T-helper 2 cell treated with Interferon-gamma antibody and Interleukin-4, amounts not matched to agents 100 ng/mL and 5 ng/mL, for 36 hours (primary cell): ENCODE results near the gene TBC1D13. TPM values are rescaled to one million over a fixed set of nuclear protein-coding genes. Genes with fewer than 3 reads are reported as not detected.
"Not testable (repeated sequence)": the region's sequence is repeated elsewhere in the genome, so short reads cannot be mapped to it uniquely, and the experiment has no call there.

Experiments
- intact Hi-C: fragments of 100-400 bp; cut with micrococcal nuclease; formaldehyde crosslinking; loops from one replicate; pipeline ENCODE4 v1.15.1; 2023
- total RNA-seq: library from RNA; stranded (reverse); gene quantifications from 2 replicates; pipeline ENCODE4 v1.2.3, GENCODE V29; 2022

TBC1D13 gene
- total RNA-seq: 21.1 and 22.2 TPM in 2 replicates

- intact Hi-C loops: loop anchor here (1.0 to 5.0 kb wide), 2 partner anchors 16 to 465 kb away; partner anchors contain the start of genes COQ4, TRUB2 and ZER1
These were observed at the start of gene TBC1D13 for GRCh38 chr9:128786681-128787601. TSS of gene TBC1D13 (plus strand) at chr9:128787253. CDS start at chr9:128787354, 101 bp downstream.

DNA sequence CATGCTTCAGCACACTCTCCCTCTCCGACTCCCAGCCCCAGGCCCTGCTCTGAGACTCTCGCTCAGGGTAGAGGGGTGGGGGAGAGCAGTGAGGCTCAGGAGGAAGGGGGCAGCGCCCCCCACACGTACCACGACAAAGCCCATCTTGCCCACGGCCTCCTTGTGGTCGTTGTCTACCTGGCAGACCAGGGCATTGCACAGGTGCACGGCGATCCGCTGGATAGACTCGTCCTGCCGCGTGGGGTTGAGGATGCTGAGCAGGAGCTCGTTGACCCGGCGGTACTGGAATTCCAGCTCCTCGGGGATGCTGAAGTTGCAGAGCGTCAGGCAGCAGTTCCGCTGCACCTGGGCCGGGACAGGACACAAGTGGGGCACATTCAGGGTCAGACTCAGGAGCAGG, 44.7 kb upstream of the TBC1D13 start:
- intact Hi-C loops: no loop called here

DNA sequence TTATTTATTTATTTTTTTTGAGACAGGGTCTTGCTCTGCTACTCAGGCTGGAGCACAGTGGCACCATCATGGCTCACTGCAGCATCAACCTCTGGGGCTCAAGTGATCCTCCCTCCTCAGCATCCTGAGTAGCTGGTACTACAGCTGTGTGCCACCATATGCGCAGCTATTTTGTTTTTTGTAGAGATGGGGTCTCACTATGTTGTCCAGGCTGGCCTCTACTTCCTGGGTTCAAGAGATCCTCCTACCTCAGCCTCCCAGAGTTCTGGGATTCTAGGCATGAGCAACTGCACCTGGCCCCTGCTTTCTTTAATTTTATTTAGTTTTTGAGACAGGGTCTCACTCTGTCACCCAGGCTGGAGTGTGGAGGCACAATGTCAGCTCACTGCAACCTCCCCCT, 43.6 kb upstream of the TBC1D13 start:
- intact Hi-C loops: no loop called here

DNA sequence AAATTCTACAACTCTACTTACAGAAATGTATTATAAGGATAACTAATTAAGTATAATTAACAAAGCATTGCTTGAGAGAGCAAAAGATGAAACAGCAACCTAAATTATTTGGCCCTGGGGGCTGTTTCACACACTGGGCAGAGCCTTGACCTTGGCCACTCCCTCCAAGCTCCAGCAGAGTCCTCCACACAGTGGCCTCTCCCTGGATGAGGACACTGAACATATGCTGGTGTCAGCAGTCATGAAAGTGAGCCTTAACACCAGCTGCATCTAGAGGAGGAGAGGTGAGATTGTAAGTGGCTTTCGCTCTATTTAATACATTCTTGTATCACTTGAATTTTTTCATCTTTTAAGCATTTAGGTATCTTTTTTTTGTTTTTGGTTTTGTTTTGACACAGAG, 39.8 kb upstream of the TBC1D13 start:
- intact Hi-C loops: no loop called here

DNA sequence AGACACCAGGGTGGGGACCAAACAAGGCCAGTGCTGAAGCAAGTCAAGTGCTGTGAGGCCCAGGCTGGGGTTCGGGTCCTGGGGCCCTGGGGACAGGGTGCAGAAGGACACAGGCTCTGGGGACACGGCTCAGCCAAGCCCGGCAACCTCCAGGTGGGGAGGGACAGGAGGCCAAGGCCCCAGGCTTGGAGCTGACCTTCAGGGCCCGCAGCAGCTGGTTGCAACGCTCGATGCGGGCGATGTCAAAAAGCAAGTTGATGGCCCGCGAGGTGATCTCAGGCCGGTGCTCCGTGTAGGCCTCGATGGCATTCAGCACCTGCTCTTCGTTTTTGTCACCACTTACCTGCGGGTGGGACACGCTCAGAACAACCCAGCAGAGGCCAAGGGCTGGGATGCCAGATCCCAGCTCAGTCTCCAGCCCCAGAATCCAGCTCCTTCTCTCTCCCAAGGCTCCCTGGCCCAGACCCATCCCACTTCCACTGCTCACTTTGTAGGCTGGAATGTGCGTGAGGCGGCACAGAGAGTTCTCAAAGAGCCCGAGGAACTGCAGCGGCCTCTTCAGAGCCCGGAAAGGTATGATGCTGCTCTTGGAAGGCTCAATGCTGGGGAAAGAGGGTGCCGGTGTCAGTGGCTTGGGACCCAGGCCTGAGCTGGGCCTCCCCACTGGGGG, 36.0 kb upstream of the TBC1D13 start:
- intact Hi-C loops: no loop called here

DNA sequence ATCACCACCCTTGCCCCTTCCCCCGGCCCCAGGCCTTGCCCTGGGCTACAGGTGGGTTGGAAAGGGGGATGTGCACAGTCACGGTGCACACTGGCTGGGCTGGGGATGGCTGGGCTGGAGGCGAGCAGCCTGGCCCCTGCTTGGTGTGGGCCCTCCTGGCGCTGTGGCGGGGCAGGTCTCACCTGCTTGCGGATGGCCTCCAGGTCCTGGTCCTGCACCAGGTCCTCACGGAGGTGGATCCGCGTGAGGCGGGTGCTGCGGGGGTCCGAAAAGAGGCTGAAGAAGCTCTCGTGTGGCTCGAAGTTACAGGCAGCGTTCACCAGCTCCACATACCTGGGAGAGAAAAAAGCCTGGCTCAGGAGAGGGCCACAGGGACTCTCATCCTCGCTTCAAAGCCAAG, 33.4 kb upstream of the TBC1D13 start:
- intact Hi-C loops: no loop called here

DNA sequence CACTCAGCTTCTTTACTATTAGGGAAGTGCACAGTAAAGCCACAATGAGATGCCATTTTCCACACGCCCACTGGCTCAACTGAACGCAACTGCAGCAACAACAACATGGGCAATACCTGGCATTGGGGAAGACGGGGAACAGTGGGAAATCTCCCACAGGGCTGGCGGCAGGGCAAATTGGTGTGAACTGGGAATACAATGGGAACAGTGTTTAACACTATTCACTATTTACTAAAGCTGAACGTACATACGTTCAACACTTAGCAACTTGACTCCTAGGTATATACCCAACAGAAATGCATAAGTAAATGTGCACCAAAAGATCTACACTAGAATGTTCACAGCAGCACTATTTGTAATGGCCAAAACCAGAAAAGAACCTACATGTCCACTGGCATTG, 29.5 kb upstream of the TBC1D13 start:
- intact Hi-C loops: no loop called here

- intact Hi-C loops: no loop called here
These were observed 24.2 kb upstream of the TBC1D13 start for GRCh38 chr9:128762671-128763449.

DNA sequence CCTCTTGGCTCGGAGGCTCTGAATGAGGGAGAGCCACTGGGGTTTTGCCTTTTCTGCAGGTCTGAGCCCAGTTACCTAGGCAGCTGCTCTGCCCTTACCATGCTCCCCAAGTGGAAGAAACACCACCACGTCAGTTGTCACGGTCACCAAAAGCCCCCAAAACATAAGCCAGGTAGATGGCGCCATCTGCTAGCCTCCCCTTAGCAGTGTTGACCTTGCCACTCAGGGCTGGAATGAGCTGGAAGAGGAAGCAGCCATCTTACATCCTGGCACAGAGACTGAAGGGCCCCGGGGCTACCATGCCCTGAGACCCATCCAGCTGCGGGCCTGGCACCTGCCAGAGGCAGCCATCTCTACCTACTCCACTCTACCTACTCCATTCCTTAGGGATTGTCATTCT, 22.7 kb upstream of the TBC1D13 start:
- intact Hi-C loops: no loop called here

- intact Hi-C loops: no loop called here
These were observed 21.6 kb upstream of the TBC1D13 start for GRCh38 chr9:128765499-128765898.

DNA sequence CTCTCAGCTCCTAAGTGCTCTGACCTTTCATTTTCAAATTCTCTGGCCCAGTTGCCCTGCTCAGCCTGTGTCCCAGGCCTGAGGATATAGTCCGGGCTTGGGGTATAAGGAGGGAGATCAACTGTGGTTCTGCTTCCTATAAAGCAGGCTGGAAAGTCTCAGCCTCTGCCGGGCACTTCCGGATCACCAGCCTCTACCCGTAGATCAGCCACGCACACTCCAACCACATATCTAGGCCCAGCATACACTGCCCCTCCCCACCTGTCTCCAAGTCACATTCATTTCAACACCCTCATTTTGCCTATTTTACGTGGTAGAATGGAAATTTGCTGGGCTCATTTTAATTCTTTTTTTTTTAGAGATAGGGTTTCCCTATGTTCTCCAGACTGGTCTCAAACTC, 18.4 kb upstream of the TBC1D13 start:
- intact Hi-C loops: no loop called here

- intact Hi-C loops: loop anchor here (1.0 to 2.0 kb wide), 2 partner anchors 17 to 46 kb away; partner anchors contain the start of genes TBC1D13 and ZDHHC12
These were observed 16.6 kb upstream of the TBC1D13 start for GRCh38 chr9:128770286-128771030.

- intact Hi-C loops: loop anchor here (1.0 to 2.0 kb wide), 2 partner anchors 16 to 46 kb away; partner anchors contain the start of genes TBC1D13 and ZDHHC12
These were observed 15.8 kb upstream of the TBC1D13 start for GRCh38 chr9:128771094-128771721.

DNA sequence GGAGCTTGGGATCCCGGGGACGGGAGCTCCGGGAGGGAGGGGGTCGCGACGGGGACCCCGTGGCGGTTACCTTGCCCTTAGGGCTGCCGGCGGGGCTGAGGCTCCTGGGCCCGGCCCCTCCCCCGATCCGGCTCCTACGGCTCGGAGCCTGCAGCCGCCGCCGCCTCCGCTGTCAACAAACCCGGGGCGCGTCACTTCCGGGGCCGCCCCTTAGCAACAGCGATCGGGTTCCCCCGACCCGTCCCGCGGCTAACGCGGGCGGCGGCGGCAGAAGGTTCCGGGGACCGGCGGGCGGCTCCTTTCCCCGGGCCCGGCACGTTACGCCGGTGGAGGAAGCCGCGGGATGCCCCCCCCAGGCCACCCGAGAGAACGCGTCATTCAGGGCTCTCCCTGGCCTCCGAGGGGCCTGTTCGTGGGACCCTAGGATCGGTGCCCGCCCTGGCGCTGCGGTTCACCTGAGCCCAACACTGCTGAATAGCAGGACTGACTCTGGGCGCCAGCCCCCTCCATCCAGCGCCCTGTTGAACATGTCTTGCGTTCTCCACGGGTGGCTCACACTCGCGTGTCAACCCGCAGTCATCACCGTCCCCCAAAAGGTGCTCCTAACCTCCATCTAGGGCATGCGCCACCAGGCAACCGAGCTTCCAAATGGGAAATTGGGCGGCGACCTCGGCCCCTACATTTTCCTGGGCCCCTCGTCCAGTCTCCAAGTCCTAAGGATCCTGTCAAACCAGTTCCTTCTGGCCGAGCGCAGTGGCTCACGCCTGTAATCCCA, 15.1 kb upstream of the TBC1D13 start, which contains the start of gene ZER1:
ZER1 (minus strand) TSS at position 183 of the 775 bp plus-strand sequence. CDS start 16,362 bp downstream, outside the sequence.
- intact Hi-C loops: loop anchor here (1.0 to 2.0 kb wide), 3 partner anchors 15 to 110 kb away; partner anchors contain the start of genes LRRC8A, TBC1D13 and ZDHHC12

DNA sequence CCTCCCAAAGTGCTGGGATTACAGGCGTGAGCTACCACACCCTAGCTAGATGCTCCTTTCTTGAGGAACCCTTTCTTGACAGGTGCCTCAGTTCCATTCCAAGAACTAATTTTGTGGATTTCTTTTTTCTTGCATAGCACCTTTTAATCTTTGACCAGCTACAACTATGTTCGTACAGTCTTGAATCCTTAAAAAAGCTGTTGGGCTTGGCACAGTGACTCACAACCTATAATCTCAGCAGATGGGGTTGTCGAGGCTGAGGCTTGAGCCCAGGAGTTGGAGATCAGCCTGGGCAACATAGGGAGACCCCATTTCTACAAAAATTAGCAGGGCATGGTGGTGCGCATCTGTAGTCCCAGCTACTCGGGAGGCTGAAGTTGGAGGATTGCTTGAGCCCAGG, 14.0 kb upstream of the TBC1D13 start:
- intact Hi-C loops: no loop called here

DNA sequence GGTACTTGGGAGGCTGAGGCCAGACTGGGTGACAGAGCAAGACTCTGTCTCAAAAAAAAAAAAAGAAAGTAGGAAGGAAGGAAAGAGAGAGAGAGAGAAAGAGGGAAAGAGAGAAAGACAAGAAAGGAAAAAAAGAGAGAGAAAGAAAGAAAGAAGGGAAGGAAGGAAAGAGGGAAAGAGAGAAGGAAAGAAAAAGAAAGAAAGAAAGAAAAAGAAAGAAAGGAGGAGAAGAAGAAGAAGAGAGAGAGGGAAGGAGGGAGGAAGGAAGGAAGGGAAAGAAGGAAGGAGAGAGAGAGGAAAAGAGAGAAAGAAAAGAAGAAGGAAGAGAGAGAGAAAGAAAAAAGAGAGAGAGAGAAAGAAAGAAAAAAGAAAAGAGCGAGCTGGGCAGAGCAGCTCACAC, 12.2 kb upstream of the TBC1D13 start:
- intact Hi-C loops: no loop called here

GRCh38 chr9:128780093-128780492, 7.0 kb upstream of the TBC1D13 start:
- intact Hi-C loops: not testable (repeated sequence)

DNA sequence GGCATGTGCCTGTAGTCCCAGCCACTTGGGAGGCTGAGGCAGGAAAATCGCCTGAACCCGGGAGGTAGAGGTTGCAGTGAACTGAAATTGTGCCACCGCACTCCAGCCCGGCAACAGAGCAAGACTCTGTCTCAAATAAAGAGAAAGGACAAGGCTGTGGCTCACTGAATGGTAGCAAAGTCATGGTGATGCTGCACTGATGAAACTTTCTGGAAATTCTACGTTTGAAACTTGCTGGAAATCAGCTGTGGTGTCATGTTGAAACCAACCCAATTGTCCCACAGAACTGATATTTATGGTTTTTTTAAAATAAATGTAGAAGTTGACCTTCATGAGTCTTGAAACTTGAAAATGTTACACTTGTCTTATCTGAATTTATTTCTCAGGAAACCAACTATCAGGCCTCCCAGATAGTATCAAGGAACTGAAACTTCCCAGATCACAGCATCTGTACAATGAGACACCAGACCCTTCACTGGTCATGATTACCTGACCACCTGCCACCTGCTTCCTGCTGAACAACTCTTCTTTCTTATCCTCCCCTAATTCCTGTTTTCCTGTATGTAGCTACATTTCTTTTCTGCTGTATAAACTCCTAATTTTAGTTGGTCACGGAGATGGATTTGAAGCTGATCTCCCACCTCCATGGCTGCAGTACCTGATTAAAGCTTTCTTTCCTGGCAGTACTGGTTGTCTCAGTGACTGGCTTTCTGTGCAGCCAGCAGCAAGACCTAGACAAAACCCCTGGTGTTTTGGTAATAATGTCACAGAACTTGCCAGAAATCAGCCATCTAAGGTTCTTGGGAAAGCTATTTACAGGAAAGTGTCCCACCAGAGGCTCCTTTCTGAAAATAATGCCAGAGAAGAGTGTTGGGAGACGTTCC, 5.6 kb upstream of the TBC1D13 start:
- intact Hi-C loops: no loop called here
